ENCODE data around the gene OBSCN.

- TF ChIP-seq POLR2AphosphoS5 (IDR thresholded peaks at IDR 0.05) (no peak), POLR2A (IDR thresholded peaks at IDR 0.05) (no peak)
- TF ChIP-seq, protein P1, sequence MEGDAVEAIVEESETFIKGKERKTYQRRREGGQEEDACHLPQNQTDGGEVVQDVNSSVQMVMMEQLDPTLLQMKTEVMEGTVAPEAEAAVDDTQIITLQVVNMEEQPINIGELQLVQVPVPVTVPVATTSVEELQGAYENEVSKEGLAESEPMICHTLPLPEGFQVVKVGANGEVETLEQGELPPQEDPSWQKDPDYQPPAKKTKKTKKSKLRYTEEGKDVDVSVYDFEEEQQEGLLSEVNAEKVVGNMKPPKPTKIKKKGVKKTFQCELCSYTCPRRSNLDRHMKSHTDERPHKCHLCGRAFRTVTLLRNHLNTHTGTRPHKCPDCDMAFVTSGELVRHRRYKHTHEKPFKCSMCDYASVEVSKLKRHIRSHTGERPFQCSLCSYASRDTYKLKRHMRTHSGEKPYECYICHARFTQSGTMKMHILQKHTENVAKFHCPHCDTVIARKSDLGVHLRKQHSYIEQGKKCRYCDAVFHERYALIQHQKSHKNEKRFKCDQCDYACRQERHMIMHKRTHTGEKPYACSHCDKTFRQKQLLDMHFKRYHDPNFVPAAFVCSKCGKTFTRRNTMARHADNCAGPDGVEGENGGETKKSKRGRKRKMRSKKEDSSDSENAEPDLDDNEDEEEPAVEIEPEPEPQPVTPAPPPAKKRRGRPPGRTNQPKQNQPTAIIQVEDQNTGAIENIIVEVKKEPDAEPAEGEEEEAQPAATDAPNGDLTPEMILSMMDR (IDR thresholded peaks at IDR 0.05), result no peak
Observed at GRCh38 chr1:228263636-228264035, 55.8 kb downstream of the OBSCN start.

Data from prostate gland (tissue), 2 donors.